Activated B cell treated with CpG ODN at 0.5 μM for 24 hours (primary cell): ENCODE data around the gene C16orf78. TPM values are rescaled to one million over a fixed set of nuclear protein-coding genes. Genes with fewer than 3 reads are reported as not detected.

Experiments used
- ATAC-seq: fragments of 200-7000 bp; cut with Tn5 transposase; one replicate; pipeline ENCODE4 v1.10.0; 2021; ENCODE audit warnings: low read depth, mild to moderate bottlenecking, moderate library complexity
- CTCF ChIA-PET: fragments of 350-600 bp; sonication (Branson Sonifier 250); formaldehyde crosslinking; loops from one replicate; lab custom pipeline; 2021; ENCODE audit warnings: antibody characterized with exemption; lab: Charles Lee
- POLR2A ChIA-PET: fragments of 350-600 bp; sonication (Branson Sonifier 250); formaldehyde crosslinking; loops from one replicate; lab custom pipeline; 2021; ENCODE audit warnings: antibody characterized with exemption; lab: Charles Lee
- DNase-seq: peaks from one replicate; pipeline ENCODE4 v3.0.0; 2022
- H3K27ac Mint-ChIP-seq: one replicate; pipeline ENCODE4 v1.8.0; 2020; ENCODE audit warnings: mixed read lengths
- H3K27me3 Mint-ChIP-seq: one replicate; pipeline ENCODE4 v1.8.0; 2021; ENCODE audit warnings: mixed read lengths
- H3K36me3 Mint-ChIP-seq: one replicate; pipeline ENCODE4 v1.8.0; 2021; ENCODE audit warnings: low read depth, mixed read lengths
- H3K4me1 Mint-ChIP-seq: one replicate; pipeline ENCODE4 v1.8.0; 2021; ENCODE audit warnings: mixed read lengths
- H3K4me3 Mint-ChIP-seq: one replicate; pipeline ENCODE4 v1.8.0; 2020; ENCODE audit warnings: mild to moderate bottlenecking, mixed read lengths
- H3K9me3 Mint-ChIP-seq: one replicate; pipeline ENCODE4 v1.8.0; 2020; ENCODE audit warnings: mixed read lengths
- intact Hi-C: fragments of 100-400 bp; cut with micrococcal nuclease; formaldehyde crosslinking; loops from one replicate; pipeline ENCODE4 v1.15.1; 2024
- total RNA-seq: library from RNA; stranded (reverse); gene quantifications from 2 replicates; pipeline ENCODE4 v1.2.3, GENCODE V29; 2022
- TF ChIP-seq, protein P1 (sequence below): fragments of 200-600 bp; IDR thresholded peaks from one replicate; pipeline ENCODE4 v1.8.0; 2022; ENCODE audit warnings: antibody characterized with exemption, mild to moderate bottlenecking

C16orf78 gene
- total RNA-seq, 1 donor from 2014 or later = not detected

DNA sequence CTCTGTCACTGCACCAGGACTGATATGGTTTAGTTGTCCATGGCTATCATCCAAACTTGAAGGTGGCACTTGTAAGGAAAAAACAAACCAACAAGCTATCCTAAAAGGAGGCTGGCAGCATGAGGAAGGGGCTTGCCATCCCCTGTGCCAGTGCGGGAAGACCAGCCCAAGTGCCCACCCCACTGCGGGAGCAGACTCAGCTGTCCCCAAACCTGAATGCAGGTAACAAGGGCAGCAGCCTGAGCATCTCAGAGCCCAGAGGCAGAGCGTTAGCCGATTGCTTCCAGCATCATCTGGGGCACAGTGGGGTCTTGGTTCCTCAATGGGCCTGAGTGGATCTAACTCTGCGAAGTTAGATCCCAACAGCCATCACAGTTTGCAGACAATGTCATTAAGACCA is 29.2 kb upstream of the C16orf78 start:
- intact Hi-C loops = no loop called here
- H3K27me3 Mint-ChIP-seq = peaks cover 5% of the 10 kb centered on the region
- TF ChIP-seq, protein P1, sequence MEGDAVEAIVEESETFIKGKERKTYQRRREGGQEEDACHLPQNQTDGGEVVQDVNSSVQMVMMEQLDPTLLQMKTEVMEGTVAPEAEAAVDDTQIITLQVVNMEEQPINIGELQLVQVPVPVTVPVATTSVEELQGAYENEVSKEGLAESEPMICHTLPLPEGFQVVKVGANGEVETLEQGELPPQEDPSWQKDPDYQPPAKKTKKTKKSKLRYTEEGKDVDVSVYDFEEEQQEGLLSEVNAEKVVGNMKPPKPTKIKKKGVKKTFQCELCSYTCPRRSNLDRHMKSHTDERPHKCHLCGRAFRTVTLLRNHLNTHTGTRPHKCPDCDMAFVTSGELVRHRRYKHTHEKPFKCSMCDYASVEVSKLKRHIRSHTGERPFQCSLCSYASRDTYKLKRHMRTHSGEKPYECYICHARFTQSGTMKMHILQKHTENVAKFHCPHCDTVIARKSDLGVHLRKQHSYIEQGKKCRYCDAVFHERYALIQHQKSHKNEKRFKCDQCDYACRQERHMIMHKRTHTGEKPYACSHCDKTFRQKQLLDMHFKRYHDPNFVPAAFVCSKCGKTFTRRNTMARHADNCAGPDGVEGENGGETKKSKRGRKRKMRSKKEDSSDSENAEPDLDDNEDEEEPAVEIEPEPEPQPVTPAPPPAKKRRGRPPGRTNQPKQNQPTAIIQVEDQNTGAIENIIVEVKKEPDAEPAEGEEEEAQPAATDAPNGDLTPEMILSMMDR = no peak
- CTCF ChIA-PET = no interaction called here
- no peak overlapping the region for H3K4me3 Mint-ChIP-seq
- H3K4me1 Mint-ChIP-seq = no peaks in the 10 kb centered on the region
- no peaks in the 10 kb centered on the region for H3K36me3 Mint-ChIP-seq
- ATAC-seq (no peak), DNase-seq (no peak)
- H3K9me3 Mint-ChIP-seq = no peaks in the 10 kb centered on the region
- POLR2A ChIA-PET = no interaction called here
- no peak overlapping the region for H3K27ac Mint-ChIP-seq

DNA sequence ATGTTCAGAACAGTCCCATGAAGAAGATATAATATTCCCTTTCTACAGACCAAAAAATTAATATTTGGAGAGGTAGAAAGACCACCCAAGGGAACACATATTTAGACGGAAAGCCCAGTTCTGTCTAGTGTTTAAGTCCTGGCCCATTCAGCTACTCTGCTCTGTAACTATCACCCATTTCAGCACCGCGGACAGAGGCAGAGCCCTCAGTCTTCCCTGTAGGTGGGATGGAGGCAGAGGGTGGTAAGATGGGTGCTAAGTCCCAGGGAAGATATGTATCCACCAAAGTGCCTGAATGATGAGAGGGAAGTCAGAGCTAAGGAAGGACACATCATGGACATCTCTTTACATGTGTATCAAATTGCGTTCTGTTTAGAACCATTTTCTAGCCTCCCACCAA is 27.8 kb upstream of the C16orf78 start:
- ChIA-PET POLR2A (no interaction called here), CTCF (no interaction called here)
- Mint-ChIP-seq H3K4me1 (no peaks in the 10 kb centered on the region), H3K27ac (no peak overlapping the region), H3K4me3 (no peak overlapping the region), H3K36me3 (no peaks in the 10 kb centered on the region), H3K9me3 (no peaks in the 10 kb centered on the region), H3K27me3 (peaks cover 9% of the 10 kb centered on the region)
- DNase-seq = no peak
- TF ChIP-seq, protein P1 = no peak
- intact Hi-C loops = no loop called here
- no peak for ATAC-seq

DNA sequence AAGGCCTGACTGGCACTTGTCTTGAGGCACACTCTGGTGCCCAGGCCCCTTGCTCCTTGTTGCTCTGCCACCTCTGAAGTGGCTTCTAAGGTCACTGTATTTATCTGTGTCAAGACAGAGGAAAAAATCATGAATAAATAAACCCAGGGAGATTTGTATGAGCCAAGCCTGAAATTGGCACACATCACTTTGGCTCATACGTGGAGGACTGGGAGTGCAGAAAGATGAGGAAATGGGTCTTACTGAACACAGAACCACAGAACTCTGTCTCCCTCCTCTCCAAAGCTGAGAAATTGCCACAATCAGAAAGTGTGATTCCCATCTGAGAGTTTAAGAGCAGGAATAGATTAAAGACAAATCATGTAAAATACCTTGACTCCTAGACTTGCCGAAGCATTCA is 27.1 kb upstream of the C16orf78 start:
- Mint-ChIP-seq H3K4me1 (no peaks in the 10 kb centered on the region), H3K27ac (no peak overlapping the region), H3K36me3 (no peaks in the 10 kb centered on the region), H3K4me3 (no peak overlapping the region), H3K9me3 (no peaks in the 10 kb centered on the region), H3K27me3 (peaks cover 11% of the 10 kb centered on the region)
- DNase-seq (no peak), ATAC-seq (no peak)
- TF ChIP-seq, protein P1 = no peak
- intact Hi-C loops = no loop called here
- POLR2A ChIA-PET = no interaction called here
- CTCF ChIA-PET = no interaction called here

DNA sequence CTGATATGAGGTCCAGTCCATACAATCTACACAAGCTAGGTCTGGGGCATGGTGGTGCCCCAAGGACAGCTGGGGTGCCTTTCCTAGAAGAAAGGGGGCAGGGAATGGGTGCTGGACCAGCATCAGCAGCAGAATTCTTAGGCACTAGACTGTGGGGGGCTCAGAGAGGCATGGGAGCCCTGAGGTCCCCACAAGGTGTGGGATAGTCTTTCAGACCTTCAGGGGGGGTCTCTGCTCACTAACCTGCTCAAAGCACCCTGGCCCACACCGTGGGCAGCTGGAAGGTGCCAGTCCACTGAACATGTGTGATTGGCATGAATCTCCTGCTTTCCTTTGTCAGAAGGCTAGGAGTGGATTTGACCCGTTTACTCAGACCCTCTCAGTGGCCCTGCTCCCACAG is 26.1 kb upstream of the C16orf78 start:
- no peaks in the 10 kb centered on the region for H3K4me1 Mint-ChIP-seq
- ATAC-seq = no peak
- H3K27me3 Mint-ChIP-seq = peaks cover 11% of the 10 kb centered on the region
- TF ChIP-seq, protein P1 = no peak
- ChIA-PET CTCF (no interaction called here), POLR2A (no interaction called here)
- H3K27ac Mint-ChIP-seq = no peak overlapping the region
- no peak overlapping the region for H3K4me3 Mint-ChIP-seq
- DNase-seq = no peak
- intact Hi-C loops = no loop called here
- H3K36me3 Mint-ChIP-seq = no peaks in the 10 kb centered on the region
- H3K9me3 Mint-ChIP-seq = no peaks in the 10 kb centered on the region

DNA sequence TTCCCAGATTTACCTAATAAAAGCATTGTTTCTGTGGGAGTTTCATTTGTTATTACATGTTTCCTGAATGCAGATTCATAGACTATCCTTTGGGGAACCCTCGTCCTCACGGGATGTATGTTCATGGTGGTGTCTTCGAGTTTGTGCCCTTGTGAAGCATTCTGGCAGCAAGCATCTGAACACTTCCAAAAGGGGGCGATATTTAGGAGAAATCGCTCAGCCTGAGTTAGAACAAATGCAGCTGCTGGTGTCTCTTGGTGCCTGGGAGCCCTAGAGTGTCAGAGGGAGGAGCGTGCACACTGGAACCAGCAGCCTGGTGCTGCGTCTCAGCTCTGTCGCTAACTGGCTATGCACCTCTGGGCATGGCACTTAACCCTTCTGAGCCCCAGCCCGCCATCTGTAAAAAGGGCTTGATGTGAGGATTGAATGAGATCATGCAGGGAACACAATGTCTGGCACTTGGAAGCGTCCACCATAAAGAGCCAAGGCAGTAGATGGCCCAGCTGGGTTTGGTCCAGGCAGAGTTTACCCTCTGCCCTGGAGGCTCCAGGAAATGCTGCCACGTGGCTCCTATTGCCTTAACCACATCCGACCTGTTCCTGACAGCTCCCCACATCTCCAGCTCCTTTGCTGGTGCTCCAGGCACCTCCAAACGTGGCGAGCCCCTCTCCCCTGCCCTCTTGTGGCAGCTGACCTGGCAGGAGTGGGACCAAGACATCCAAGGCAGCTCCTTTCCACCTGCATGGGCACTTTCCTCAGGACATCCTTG is 25.0 kb upstream of the C16orf78 start:
- no peak overlapping the region for H3K4me3 Mint-ChIP-seq
- intact Hi-C loops = no loop called here
- CTCF ChIA-PET = interaction anchor here (1.3 kb wide), 1 partner anchor 244 kb away, joined by 3 read pairs; no protein-coding TSS in a partner anchor

More for the DNA sequence above, 25.0 kb upstream of the C16orf78 start:
- peaks cover 11% of the 10 kb centered on the region for H3K27me3 Mint-ChIP-seq
- H3K4me1 Mint-ChIP-seq = no peaks in the 10 kb centered on the region
- ATAC-seq (no peak), DNase-seq (no peak)
- H3K36me3 Mint-ChIP-seq = no peaks in the 10 kb centered on the region
- no peaks in the 10 kb centered on the region for H3K9me3 Mint-ChIP-seq
- no peak overlapping the region for H3K27ac Mint-ChIP-seq
- POLR2A ChIA-PET = no interaction called here
- TF ChIP-seq, protein P1 = no peak
